Measurements from ENCODE around the gene EOLA1.
"Not testable (repeated sequence)": the region's sequence is repeated elsewhere in the genome, so short reads cannot be mapped to it uniquely, and the experiment has no call there.

Gene EOLA1

GRCh38 chrX:149515954-149516602 is 24.7 kb upstream of the EOLA1 start:
- DNase-seq = no peak

GRCh38 chrX:149516604-149517003 is 24.2 kb upstream of the EOLA1 start:
- DNase-seq = no peak

GRCh38 chrX:149517308-149517707 is 23.5 kb upstream of the EOLA1 start:
- no peak for DNase-seq

- DNase-seq = no peak
Measured at GRCh38 chrX:149518236-149518635, 22.6 kb upstream of the EOLA1 start.

- DNase-seq = not testable (repeated sequence)
Measured at GRCh38 chrX:149520636-149521277, 20.1 kb upstream of the EOLA1 start.

GRCh38 chrX:149521438-149521837 is 19.4 kb upstream of the EOLA1 start:
- DNase-seq = no peak

- DNase-seq = no peak
Measured at GRCh38 chrX:149522916-149523315, 17.9 kb upstream of the EOLA1 start.

GRCh38 chrX:149525389-149525788 is 15.4 kb upstream of the EOLA1 start:
- peak; percentile 32 for DNase-seq

- not testable (repeated sequence) for DNase-seq
Measured at GRCh38 chrX:149525903-149526302, 14.9 kb upstream of the EOLA1 start.

- not testable (repeated sequence) for DNase-seq
Measured at GRCh38 chrX:149526318-149527033, 14.3 kb upstream of the EOLA1 start.

GRCh38 chrX:149527705-149528104 is 13.1 kb upstream of the EOLA1 start:
- peak; percentile 40 for DNase-seq

GRCh38 chrX:149528381-149528780 is 12.4 kb upstream of the EOLA1 start:
- DNase-seq = no peak

GRCh38 chrX:149531599-149531998 is 9.2 kb upstream of the EOLA1 start:
- DNase-seq = no peak

GRCh38 chrX:149532868-149533267 is 7.9 kb upstream of the EOLA1 start:
- not testable (repeated sequence) for DNase-seq

- DNase-seq = not testable (repeated sequence)
Measured at GRCh38 chrX:149533999-149534398, 6.8 kb upstream of the EOLA1 start.

- not testable (repeated sequence) for DNase-seq
Measured at GRCh38 chrX:149534926-149535602, 5.7 kb upstream of the EOLA1 start.

- not testable (repeated sequence) for DNase-seq
Measured at GRCh38 chrX:149537474-149537873, 3.3 kb upstream of the EOLA1 start.

GRCh38 chrX:149539283-149540130 is 1.3 kb upstream of the EOLA1 start:
- peak; percentile 94 for DNase-seq

GRCh38 chrX:149540131-149540620 is 636 bp upstream of the EOLA1 start:
- peak; percentile 95 for DNase-seq

GRCh38 chrX:149541521-149542047 is 772 bp downstream of the EOLA1 start:
- no peak for DNase-seq

All from eye (tissue), 1 donor.